ENCODE results near the gene DDX52.

GRCh38 chr17:37671028-37671823 lies 28.0 kb upstream of the DDX52 start:
- TF ChIP-seq CTCF (IDR thresholded peaks at IDR 0.05; ENCODE audit: insufficient read depth, low read depth, low read length) (no peak), EZH2 (IDR thresholded peaks at IDR 0.05; ENCODE audit: insufficient read depth, low read length) (no peak)
